OCI-LY7 (cell line): ENCODE results near the gene ARHGAP28. TPM values are rescaled to one million over a fixed set of nuclear protein-coding genes. Genes with fewer than 3 reads are reported as not detected.

Source experiments
- small RNA-seq: library from RNA; depleted of rRNA; stranded (forward); fragments of <200 nt; gene quantifications from one replicate; pipeline ENCODE3, GENCODE V24; 2014
- total RNA-seq, 2 experiments: library from RNA; depleted of rRNA in 1 of 2; stranded (reverse); fragments of >200 nt in 1 of 2; shearing (Covaris generic) in 1 of 2; gene quantifications; 2 replicates each; pipeline ENCODE4 v1.2.3, GENCODE V29; 2014 to 2022

The ARHGAP28 gene
- total RNA-seq, 2 experiments from 2014 or later, result not detected

Small RNAs within 50 kb of the gene (small RNA-seq; reads per million reads assigned to genes)
- gene RNU6-916P, result not detected
